Measurements from ENCODE around the gene MCRS1.

DNA sequence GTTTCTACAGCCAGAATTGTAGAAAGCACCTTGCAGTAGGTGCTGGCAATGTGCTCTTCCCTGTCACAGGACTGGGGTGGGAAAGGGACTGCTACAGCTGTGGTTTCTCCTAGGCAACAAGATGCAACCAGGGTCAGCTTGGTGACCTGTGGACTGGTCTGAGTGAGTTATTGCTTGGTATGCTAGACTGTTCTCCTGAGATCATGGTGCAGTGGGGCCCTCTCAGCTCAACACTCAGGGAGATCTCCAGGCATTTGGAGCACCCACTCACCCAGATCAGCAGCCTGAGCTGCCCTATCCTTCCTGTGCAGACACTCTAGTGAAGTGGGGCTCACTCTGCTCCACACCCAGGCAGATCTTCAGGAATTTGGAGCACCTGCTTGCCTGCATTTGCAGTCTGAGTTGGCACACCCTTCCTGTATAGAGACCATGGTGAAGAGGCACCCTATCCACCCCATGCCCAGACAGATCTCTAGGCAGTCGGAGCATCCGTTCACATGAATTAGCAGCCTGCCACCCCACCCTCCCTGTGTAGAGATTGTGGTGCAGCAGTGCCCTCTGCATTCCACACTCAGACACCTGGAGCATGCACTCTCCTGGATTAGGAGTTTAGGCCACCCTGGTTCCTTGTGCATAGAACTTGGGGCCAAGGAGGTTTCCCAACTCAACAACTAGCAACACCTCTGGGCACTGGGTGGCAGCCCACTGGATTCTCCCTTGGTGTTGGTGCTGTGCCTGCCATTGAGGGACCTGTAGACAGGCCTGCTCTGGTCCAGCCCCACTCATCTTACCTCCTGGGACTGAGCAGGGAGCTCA, 41.3 kb upstream of the MCRS1 start:
- TF ChIP-seq CTCF (IDR thresholded peaks at IDR 0.05) = no peak
- TF ChIP-seq POLR2A (IDR thresholded peaks at IDR 0.05) = no peak
